NCI-H1092 (cell line): ENCODE results near the gene CHERP.

ENCODE experiments used
- DNase-seq: peaks from one replicate; lab custom pipeline; 2025; lab: John Stamatoyannopoulos, UW

CHERP gene

DNA sequence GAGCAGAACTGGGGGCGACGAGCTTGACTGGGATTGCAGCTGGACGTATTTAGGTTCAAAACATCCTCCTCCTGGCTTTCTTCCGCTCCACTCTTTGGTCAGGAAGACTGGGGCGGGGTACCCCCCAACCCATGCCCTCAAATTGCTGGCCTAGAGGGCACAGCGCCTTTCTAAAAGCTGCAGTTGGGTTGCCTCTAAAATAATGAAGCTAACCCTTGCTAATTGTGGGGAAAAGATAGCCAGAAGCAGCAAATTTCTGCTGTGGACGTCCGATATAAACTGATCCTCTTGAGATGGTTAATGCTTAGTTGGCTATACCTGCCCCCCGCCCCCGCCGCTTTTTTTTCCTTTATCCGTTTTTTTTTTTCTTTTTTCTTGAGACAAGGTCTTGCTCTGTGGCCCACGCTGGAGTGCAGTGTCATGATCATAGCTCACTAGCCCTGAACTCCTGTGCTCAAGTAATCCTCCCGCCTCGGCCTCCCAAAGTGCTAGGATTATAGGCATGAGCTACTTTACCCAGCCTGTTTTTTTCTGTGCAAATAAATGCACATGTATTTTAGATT is 754 bp upstream of the CHERP start:
- no peak for DNase-seq

GRCh38 chr19:16541526-16542044 is 652 bp downstream of the CHERP start:
- no peak for DNase-seq

DNA sequence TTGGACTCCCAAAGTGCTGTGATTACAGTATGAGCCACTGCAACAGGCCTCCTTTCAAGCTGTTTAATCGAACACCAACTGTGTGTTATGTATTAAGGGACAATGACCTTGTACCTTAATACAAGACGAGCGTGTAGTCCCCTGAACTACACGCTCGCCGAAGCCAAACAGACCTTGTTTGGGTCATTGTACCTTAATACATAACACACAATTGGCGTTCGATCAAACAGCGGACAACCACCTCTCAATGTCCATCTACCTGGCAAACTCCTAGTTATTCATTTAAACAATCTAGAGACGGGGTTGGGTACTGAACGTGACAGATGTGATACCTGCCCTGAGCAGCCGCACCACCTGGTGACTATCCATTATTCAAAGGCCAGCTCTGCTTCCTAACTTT is 1.3 kb downstream of the CHERP start:
- no peak for DNase-seq

- no peak for DNase-seq
Observed at GRCh38 chr19:16537111-16537510, 5.1 kb downstream of the CHERP start.

DNA sequence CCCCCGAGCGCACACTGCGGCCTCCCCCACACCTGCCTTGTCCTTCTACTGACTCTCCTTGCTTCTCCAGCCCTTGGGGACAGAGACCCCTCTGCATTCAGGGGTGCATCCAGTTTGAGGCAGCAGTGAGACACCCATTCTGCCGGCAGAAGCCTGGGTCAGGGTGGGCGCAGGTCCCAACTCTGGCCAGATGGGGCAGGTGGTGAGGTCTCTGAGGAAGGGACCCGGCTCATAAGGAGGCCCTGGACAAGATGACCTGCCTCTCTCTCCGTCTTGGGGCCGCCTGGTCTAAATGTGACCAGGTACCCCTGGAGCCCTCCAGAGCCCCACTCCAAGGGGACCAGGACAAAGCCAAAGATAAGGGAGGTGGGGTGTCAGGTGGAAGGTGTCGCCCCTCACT is 6.1 kb downstream of the CHERP start:
- no peak for DNase-seq

DNA sequence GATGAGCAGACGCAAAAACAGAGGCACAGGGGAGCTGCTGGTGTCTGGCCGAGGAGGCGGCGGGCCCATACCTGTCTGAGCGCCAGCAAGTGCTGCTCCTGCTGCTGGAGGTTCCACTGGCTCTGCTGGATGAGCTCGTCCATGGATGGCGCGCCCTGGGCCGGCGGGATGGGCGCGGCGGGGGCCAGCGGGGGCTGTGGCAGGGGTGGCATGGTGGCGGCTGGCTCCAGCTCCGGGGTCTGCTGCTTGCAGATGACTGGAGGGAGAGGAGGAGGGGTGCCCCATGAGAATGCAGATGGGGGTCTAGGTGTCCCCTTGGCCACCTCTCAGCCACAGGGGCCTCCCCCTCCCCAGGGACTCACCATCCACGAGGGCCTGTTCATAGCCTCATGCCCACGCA is 6.9 kb downstream of the CHERP start:
- no peak for DNase-seq

GRCh38 chr19:16532440-16533234 is 9.6 kb downstream of the CHERP start:
- DNase-seq = no peak

GRCh38 chr19:16531380-16531669 is 10.9 kb downstream of the CHERP start:
- no peak for DNase-seq

DNA sequence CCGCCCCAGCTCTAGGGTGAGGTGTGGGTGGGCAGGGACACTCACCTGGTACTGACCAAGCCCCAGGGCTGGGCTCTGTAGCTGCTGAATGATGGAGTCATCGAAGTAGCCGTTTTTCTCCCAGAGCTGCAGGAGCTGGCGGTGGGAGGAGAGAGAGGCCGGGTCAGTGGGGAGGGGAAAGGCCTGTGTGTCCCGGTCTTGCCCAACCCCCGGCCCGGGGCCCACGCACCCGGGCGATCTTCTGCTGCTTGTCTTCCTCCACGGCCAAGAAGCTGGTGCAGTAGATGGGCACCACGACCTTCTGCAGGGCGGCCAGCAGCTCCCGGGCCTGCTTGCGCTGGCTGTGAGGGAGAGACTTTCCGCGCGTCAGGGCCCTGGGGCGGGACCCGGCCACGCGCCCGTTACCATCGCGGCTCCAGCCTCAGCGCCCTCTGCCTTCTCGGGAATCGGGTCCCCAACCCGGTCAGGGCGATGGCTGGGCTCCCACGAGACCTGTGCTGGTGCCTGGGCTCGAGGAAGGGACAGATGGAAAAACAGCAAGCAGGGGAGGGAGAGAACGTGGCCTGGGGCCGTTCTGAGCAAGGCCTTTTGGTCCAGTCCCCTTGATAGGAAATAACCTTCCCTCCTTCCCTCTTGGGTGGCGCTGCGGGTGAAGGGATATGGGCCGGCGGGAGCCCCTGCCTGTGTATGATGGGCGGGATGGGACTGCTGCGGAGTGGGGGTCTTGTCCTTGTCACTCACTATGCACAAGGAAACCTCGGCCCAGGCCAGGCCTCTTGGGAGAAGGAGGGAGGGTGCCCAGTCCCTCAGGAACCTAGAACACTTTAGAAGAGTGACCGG is 11.5 kb downstream of the CHERP start:
- no peak for DNase-seq

- DNase-seq = no peak
Observed at GRCh38 chr19:16529466-16530144, 12.6 kb downstream of the CHERP start.

GRCh38 chr19:16527971-16528521 is 14.2 kb downstream of the CHERP start:
- no peak for DNase-seq

- no peak for DNase-seq
Observed at GRCh38 chr19:16527334-16527935, 14.8 kb downstream of the CHERP start.

GRCh38 chr19:16525751-16526481 is 16.3 kb downstream of the CHERP start:
- DNase-seq = no peak

GRCh38 chr19:16524991-16525734 is 17.1 kb downstream of the CHERP start:
- DNase-seq = no peak

GRCh38 chr19:16522559-16523377 is 19.5 kb downstream of the CHERP start:
- no peak for DNase-seq

DNA sequence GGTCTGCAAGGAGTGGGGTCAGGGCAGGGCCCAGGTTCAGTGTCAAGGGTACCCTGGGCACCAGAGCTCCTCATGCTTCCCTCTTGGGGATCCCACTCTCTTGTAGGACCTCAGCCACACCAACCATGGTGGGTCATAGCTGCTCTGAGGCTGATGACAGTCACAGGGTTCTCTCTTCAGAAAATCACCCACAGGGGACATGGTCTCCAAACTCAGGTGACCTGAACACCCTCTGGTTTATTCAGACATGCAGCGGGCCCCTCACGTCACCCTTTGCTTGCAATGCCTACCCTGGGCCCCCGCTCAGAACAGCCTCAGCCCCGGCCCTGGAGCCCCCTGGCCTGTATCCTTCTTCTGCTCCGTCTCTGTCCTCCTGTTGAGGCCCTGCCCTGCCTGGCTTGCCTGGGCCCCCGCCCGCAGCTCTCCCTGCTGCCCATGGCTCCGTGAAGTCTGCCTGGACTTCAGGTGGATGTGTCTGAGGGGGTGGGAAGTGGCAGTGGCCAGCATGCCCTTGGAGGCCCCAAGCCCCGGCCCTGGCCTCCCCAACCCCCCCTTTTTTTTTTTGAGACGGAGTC is 20.4 kb downstream of the CHERP start:
- no peak for DNase-seq

GRCh38 chr19:16520986-16521624 is 21.1 kb downstream of the CHERP start:
- no peak for DNase-seq
